ENCODE results near the gene MCCC2.
"Not testable (repeated sequence)": the region's sequence is repeated elsewhere in the genome, so short reads cannot be mapped to it uniquely, and the experiment has no call there.

The MCCC2 gene

GRCh38 chr5:71601222-71602026, 14.3 kb downstream of the MCCC2 start:
- H3K9me3 ChIP-seq (ENCODE audit: control insufficient read depth, insufficient read depth, low read depth, low read length), result no peaks in the 10 kb centered on the region
- H3K27ac ChIP-seq (ENCODE audit: low read depth, low read length), result no peak overlapping the region
- H3K27me3 ChIP-seq (ENCODE audit: control insufficient read depth, insufficient read depth, low read length), result no peaks in the 10 kb centered on the region
- no peak overlapping the region for H3K4me3 ChIP-seq (ENCODE audit: low read depth, low read length)
- H3K36me3 ChIP-seq (ENCODE audit: control insufficient read depth, insufficient read depth, low read length), result peaks cover 63% of the 10 kb centered on the region
- no peak overlapping the region for H3K9ac ChIP-seq (ENCODE audit: low read length)
- H3K4me1 ChIP-seq (ENCODE audit: control insufficient read depth, insufficient read depth, low read length), result no peaks in the 10 kb centered on the region

GRCh38 chr5:71609916-71610315, 22.8 kb downstream of the MCCC2 start:
- H3K27ac ChIP-seq (ENCODE audit: low read depth, low read length); H3K27me3 ChIP-seq (ENCODE audit: control insufficient read depth, insufficient read depth, low read length); H3K4me3 ChIP-seq (ENCODE audit: low read depth, low read length); H3K9me3 ChIP-seq (ENCODE audit: control insufficient read depth, insufficient read depth, low read depth, low read length); H3K9ac ChIP-seq (ENCODE audit: low read length); H3K4me1 ChIP-seq (ENCODE audit: control insufficient read depth, insufficient read depth, low read length): not testable (repeated sequence)
- peaks cover 23% of the 10 kb centered on the region for H3K36me3 ChIP-seq (ENCODE audit: control insufficient read depth, insufficient read depth, low read length)

GRCh38 chr5:71615809-71616208, 28.7 kb downstream of the MCCC2 start:
- H3K9ac ChIP-seq (ENCODE audit: low read length), result no peak overlapping the region
- H3K4me3 ChIP-seq (ENCODE audit: low read depth, low read length), result no peak overlapping the region
- no peaks in the 10 kb centered on the region for H3K9me3 ChIP-seq (ENCODE audit: control insufficient read depth, insufficient read depth, low read depth, low read length)
- peaks cover 40% of the 10 kb centered on the region for H3K36me3 ChIP-seq (ENCODE audit: control insufficient read depth, insufficient read depth, low read length)
- H3K27me3 ChIP-seq (ENCODE audit: control insufficient read depth, insufficient read depth, low read length), result no peaks in the 10 kb centered on the region
- H3K4me1 ChIP-seq (ENCODE audit: control insufficient read depth, insufficient read depth, low read length), result no peaks in the 10 kb centered on the region
- H3K27ac ChIP-seq (ENCODE audit: low read depth, low read length), result no peak overlapping the region

GRCh38 chr5:71620630-71621029, 33.5 kb downstream of the MCCC2 start:
- no peak overlapping the region for H3K4me3 ChIP-seq (ENCODE audit: low read depth, low read length)
- H3K36me3 ChIP-seq (ENCODE audit: control insufficient read depth, insufficient read depth, low read length), result peaks cover 36% of the 10 kb centered on the region
- no peaks in the 10 kb centered on the region for H3K27me3 ChIP-seq (ENCODE audit: control insufficient read depth, insufficient read depth, low read length)
- H3K9ac ChIP-seq (ENCODE audit: low read length), result no peak overlapping the region
- H3K27ac ChIP-seq (ENCODE audit: low read depth, low read length), result no peak overlapping the region
- H3K4me1 ChIP-seq (ENCODE audit: control insufficient read depth, insufficient read depth, low read length), result no peaks in the 10 kb centered on the region
- H3K9me3 ChIP-seq (ENCODE audit: control insufficient read depth, insufficient read depth, low read depth, low read length), result no peaks in the 10 kb centered on the region

- H3K36me3 ChIP-seq (ENCODE audit: control insufficient read depth, insufficient read depth, low read length), result peaks cover 32% of the 10 kb centered on the region
- no peaks in the 10 kb centered on the region for H3K27me3 ChIP-seq (ENCODE audit: control insufficient read depth, insufficient read depth, low read length)
- no peak overlapping the region for H3K9ac ChIP-seq (ENCODE audit: low read length)
- H3K4me3 ChIP-seq (ENCODE audit: low read depth, low read length), result no peak overlapping the region
- no peak overlapping the region for H3K27ac ChIP-seq (ENCODE audit: low read depth, low read length)
- no peaks in the 10 kb centered on the region for H3K4me1 ChIP-seq (ENCODE audit: control insufficient read depth, insufficient read depth, low read length)
- no peaks in the 10 kb centered on the region for H3K9me3 ChIP-seq (ENCODE audit: control insufficient read depth, insufficient read depth, low read depth, low read length)
These were observed 34.1 kb downstream of the MCCC2 start for GRCh38 chr5:71621268-71621667.

GRCh38 chr5:71621741-71622140, 34.6 kb downstream of the MCCC2 start:
- no peaks in the 10 kb centered on the region for H3K4me1 ChIP-seq (ENCODE audit: control insufficient read depth, insufficient read depth, low read length)
- no peak overlapping the region for H3K4me3 ChIP-seq (ENCODE audit: low read depth, low read length)
- no peak overlapping the region for H3K27ac ChIP-seq (ENCODE audit: low read depth, low read length)
- H3K9ac ChIP-seq (ENCODE audit: low read length), result no peak overlapping the region
- H3K9me3 ChIP-seq (ENCODE audit: control insufficient read depth, insufficient read depth, low read depth, low read length), result no peaks in the 10 kb centered on the region
- peaks cover 28% of the 10 kb centered on the region for H3K36me3 ChIP-seq (ENCODE audit: control insufficient read depth, insufficient read depth, low read length)
- no peaks in the 10 kb centered on the region for H3K27me3 ChIP-seq (ENCODE audit: control insufficient read depth, insufficient read depth, low read length)

- Histone ChIP-seq H3K36me3 (ENCODE audit: control insufficient read depth, insufficient read depth, low read length) (peaks cover 23% of the 10 kb centered on the region), H3K27ac (ENCODE audit: low read depth, low read length) (no peak overlapping the region), H3K4me1 (ENCODE audit: control insufficient read depth, insufficient read depth, low read length) (no peaks in the 10 kb centered on the region), H3K27me3 (ENCODE audit: control insufficient read depth, insufficient read depth, low read length) (no peaks in the 10 kb centered on the region), H3K9ac (ENCODE audit: low read length) (no peak overlapping the region), H3K4me3 (ENCODE audit: low read depth, low read length) (no peak overlapping the region), H3K9me3 (ENCODE audit: control insufficient read depth, insufficient read depth, low read depth, low read length) (no peaks in the 10 kb centered on the region)
These were observed 36.2 kb downstream of the MCCC2 start for GRCh38 chr5:71623221-71623794.

GRCh38 chr5:71629950-71630349, 42.8 kb downstream of the MCCC2 start:
- Histone ChIP-seq H3K4me1 (ENCODE audit: control insufficient read depth, insufficient read depth, low read length) (peaks cover 5% of the 10 kb centered on the region), H3K9ac (ENCODE audit: low read length) (no peak overlapping the region), H3K27me3 (ENCODE audit: control insufficient read depth, insufficient read depth, low read length) (no peaks in the 10 kb centered on the region), H3K36me3 (ENCODE audit: control insufficient read depth, insufficient read depth, low read length) (peaks cover 20% of the 10 kb centered on the region), H3K9me3 (ENCODE audit: control insufficient read depth, insufficient read depth, low read depth, low read length) (no peaks in the 10 kb centered on the region), H3K4me3 (ENCODE audit: low read depth, low read length) (no peak overlapping the region), H3K27ac (ENCODE audit: low read depth, low read length) (no peak overlapping the region)

- Histone ChIP-seq H3K27ac (ENCODE audit: low read depth, low read length) (no peak overlapping the region), H3K4me1 (ENCODE audit: control insufficient read depth, insufficient read depth, low read length) (peaks cover 5% of the 10 kb centered on the region), H3K4me3 (ENCODE audit: low read depth, low read length) (no peak overlapping the region), H3K9ac (ENCODE audit: low read length) (no peak overlapping the region), H3K9me3 (ENCODE audit: control insufficient read depth, insufficient read depth, low read depth, low read length) (no peaks in the 10 kb centered on the region), H3K27me3 (ENCODE audit: control insufficient read depth, insufficient read depth, low read length) (no peaks in the 10 kb centered on the region), H3K36me3 (ENCODE audit: control insufficient read depth, insufficient read depth, low read length) (peaks cover 26% of the 10 kb centered on the region)
These were observed 43.9 kb downstream of the MCCC2 start for GRCh38 chr5:71631070-71631469.

GRCh38 chr5:71632168-71632567, 45.0 kb downstream of the MCCC2 start:
- peaks cover 5% of the 10 kb centered on the region for H3K4me1 ChIP-seq (ENCODE audit: control insufficient read depth, insufficient read depth, low read length)
- H3K36me3 ChIP-seq (ENCODE audit: control insufficient read depth, insufficient read depth, low read length), result peaks cover 26% of the 10 kb centered on the region
- no peaks in the 10 kb centered on the region for H3K27me3 ChIP-seq (ENCODE audit: control insufficient read depth, insufficient read depth, low read length)
- H3K9ac ChIP-seq (ENCODE audit: low read length), result no peak overlapping the region
- H3K4me3 ChIP-seq (ENCODE audit: low read depth, low read length), result no peak overlapping the region
- no peak overlapping the region for H3K27ac ChIP-seq (ENCODE audit: low read depth, low read length)
- H3K9me3 ChIP-seq (ENCODE audit: control insufficient read depth, insufficient read depth, low read depth, low read length), result no peaks in the 10 kb centered on the region

- peaks cover 5% of the 10 kb centered on the region for H3K4me1 ChIP-seq (ENCODE audit: control insufficient read depth, insufficient read depth, low read length)
- H3K9me3 ChIP-seq (ENCODE audit: control insufficient read depth, insufficient read depth, low read depth, low read length), result no peaks in the 10 kb centered on the region
- no peak overlapping the region for H3K9ac ChIP-seq (ENCODE audit: low read length)
- H3K27me3 ChIP-seq (ENCODE audit: control insufficient read depth, insufficient read depth, low read length), result no peaks in the 10 kb centered on the region
- peaks cover 36% of the 10 kb centered on the region for H3K36me3 ChIP-seq (ENCODE audit: control insufficient read depth, insufficient read depth, low read length)
- H3K4me3 ChIP-seq (ENCODE audit: low read depth, low read length), result no peak overlapping the region
- H3K27ac ChIP-seq (ENCODE audit: low read depth, low read length), result no peak overlapping the region
These were observed 46.4 kb downstream of the MCCC2 start for GRCh38 chr5:71633255-71634155.

All from HUES6 (cell line).